GM18502 (cell line): ENCODE data around the gene GRIN2C.

Experiments used
- ATAC-seq: cut with Tn5 transposase; IDR thresholded peaks from one replicate; pipeline ENCODE4 v1.9.1; 2021; ENCODE audit warnings: mild to moderate bottlenecking; ENCODE audit not compliant: unreplicated experiment, poor library complexity

Gene GRIN2C

DNA sequence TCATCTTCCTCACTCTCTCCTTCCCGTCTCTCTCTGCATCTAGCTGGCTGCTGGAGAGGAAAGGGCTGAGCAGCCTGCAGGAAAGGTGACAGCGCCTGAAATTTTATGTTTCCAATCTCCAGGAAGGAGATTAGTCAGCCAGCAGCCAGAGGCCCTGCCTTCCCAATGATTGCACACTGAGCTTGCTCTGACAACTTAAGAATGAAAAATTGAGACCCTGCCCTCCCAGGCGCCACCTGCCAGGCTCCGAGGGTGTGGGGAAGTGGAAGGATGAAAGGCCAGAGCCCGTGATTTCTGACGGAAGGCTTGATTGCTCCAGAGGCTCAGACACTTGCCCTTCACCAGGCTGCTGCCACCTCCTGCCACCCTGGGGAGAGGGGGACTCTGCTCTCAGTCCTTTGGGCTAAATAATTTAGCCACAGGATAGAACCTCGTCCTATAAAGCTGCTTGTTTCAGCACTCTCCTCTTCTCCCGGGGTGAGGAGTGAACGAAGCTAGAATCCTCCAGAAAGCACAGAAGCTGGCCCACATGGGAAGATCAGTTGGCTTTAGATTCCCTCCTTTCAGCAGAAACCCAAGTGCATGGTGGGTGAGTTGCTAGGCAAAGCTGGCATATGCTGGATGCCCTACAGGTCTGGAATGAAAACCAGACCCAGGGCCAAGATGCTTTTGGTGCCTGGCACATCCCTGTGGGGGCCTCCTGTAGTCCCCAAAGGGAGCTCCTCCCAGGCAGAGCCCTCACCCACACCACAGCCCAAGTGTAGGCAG lies 33.5 kb downstream of the GRIN2C start:
- ATAC-seq = no peak

- ATAC-seq = no peak
Observed at GRCh38 chr17:74824961-74825627, 34.6 kb downstream of the GRIN2C start.

GRCh38 chr17:74822939-74823367 lies 36.7 kb downstream of the GRIN2C start:
- no peak for ATAC-seq

- no peak for ATAC-seq
Observed at GRCh38 chr17:74822335-74822938, 37.2 kb downstream of the GRIN2C start.

- no peak for ATAC-seq
Observed at GRCh38 chr17:74821655-74822334, 37.9 kb downstream of the GRIN2C start.

DNA sequence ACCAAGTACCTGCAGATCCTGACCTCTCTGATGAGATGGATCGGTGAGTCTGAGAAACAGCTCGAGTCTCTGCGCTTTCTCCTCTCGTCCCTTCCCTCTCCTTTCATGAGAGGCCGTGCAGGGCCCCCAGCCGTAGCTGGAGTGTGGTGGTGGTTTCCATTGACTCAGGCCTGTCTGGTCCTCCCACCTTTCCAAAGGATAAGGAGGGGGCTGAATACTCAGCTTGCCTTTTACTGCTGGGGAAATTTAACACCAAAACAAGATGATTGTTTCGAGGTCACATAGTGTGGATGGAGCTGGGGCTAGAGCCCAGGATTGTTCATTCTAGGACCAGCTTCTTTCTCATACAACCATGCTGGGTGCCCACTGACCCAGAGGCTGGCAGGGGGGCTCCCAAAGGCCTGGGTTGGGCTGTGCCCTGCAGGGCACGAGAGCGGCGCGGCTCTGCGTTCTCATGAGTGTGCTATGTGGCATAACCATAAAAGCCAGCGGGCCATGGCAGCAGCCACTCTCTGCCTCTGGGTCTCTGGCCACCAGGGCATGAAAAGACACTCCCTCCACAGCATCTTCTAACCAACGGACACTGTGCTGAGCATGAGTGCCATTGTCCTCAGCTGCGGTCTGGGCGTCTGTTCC lies 39.8 kb downstream of the GRIN2C start:
- ATAC-seq = no peak

DNA sequence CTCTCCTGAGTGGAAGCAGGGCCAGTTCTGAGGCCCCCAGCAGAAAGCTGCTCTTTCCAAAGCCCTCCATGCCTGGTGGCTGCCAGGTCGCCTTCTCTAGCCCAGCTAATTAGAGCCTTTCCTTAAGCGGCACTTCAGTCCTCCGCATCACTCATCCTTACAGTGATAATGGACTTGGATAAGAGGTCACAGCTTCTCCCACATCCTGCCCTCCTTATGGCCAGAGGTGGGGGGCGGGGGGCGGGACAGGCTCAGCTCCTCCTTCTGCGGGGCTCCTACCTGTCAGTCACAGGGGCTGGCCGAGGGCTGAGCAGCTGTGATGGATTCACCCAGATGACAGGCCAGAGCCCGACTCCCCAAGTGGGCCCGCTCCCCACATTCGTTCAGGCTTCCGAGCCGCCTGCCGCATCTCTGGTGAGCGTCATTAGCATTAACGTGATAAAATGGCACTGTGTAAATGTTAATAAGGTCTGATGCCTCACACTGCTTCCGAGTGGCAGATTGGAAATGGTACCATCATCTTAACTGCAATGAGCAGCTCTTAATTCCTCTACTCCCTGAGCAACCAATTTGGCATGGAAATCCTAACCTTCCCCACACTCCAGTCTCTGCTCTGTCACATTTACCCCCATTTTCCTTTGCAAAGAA lies 41.3 kb downstream of the GRIN2C start:
- ATAC-seq = no peak

GRCh38 chr17:74816905-74817620 lies 42.6 kb downstream of the GRIN2C start:
- no peak for ATAC-seq

DNA sequence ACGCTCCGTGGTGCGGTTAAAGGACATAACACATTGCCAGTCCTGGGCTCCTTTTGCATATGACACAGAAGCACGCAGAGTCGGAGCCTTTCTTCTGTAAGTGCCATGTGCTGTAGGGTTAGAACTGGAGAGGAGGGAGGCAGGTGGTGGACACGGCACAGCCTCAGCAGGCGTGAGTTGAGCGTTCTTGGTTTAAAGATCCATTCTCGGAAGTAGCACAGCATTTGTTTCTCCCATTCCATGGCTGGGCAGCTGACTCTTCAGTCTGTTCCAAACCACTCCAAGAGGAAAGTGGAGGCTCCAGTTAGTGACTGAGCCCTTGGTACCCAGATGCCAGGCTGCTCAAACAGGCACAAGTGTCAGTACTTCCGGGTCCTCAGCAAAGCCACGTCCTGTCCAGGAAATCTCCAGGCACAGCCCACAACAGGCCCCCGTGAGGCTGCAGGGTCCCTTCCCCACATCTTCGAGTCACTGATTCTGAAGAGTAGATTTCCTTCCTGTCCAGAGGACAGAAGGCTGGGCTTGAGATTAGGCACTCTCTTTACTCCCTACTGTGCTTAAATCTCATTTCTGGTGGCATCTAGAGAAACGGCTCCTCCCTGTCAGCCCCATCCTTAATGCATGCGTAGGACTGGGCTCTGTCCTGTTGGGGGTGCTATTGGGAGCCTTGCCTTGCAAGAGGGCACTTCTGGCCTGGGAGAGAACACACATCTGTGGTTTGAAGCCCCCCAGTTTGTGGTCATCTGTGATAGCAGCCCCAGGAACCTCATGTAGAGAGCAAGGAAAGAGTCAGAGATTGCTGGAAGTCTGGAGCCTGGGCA lies 43.9 kb downstream of the GRIN2C start:
- ATAC-seq = no peak

- no peak for ATAC-seq
Observed at GRCh38 chr17:74815067-74815466, 44.6 kb downstream of the GRIN2C start.

- ATAC-seq = no peak
Observed at GRCh38 chr17:74814453-74814852, 45.2 kb downstream of the GRIN2C start.

GRCh38 chr17:74812109-74813009 lies 47.3 kb downstream of the GRIN2C start:
- no peak for ATAC-seq

GRCh38 chr17:74810699-74811485 lies 48.8 kb downstream of the GRIN2C start:
- no peak for ATAC-seq

DNA sequence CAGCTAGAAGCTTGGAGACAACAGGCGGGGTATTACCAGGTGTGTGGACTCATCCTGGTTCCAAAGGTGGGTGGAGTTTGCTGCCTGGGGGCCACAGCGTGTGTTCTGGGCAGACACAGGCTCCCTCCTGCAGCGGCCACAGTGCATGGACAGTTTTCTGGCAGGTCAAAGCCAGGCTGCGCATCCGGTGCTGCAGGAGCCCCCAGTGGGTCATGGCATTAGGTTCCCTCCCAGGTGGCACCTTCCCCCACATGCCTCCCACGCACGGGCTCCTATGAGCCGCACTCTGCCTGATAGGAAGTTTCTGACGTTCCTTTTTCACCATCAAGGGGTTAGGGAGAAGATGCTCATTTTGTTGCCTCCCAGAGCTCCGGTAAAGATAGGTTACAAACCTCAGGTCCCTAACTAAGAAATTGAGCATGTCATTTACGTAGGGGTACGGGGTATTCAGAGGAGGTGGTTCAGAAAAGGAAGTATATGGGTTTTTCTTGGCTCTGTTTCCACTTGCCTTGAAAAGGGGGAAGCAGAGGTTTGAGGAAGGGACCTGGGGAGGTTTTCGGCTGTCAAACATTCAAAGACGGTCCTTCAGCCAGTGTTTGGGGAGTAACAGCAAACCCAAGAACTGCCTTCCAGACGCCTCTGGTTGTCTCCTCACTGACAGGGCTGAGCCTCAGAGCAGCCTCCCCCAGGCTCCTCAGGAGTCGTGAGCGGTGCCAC lies 50.8 kb downstream of the GRIN2C start:
- ATAC-seq = no peak

GRCh38 chr17:74807925-74808324 lies 51.8 kb downstream of the GRIN2C start:
- no peak for ATAC-seq

DNA sequence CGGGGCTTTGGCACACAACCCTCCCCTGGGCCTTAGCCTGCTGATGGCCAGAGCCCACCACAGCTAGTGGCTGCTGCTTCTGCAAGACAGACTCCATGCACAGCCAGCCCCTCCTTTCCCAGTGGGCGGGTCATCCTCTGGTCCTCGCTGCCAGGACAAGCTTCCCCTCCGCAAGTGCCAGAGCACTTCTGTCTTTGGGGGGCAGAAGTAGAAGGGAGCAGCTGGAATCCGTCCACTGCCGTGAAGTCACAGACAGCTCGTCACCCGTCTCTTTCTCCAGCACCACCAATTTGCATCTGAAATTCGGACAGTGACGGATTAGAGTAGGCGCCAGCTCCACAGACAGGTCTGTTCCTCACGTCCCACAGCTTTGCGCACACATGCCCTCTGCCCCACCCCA lies 52.2 kb downstream of the GRIN2C start:
- ATAC-seq = no peak
